ENCODE measurements around the gene FNDC11.
"Not testable (repeated sequence)": the region's sequence is repeated elsewhere in the genome, so short reads cannot be mapped to it uniquely, and the experiment has no call there.

Gene FNDC11

GRCh38 chr20:63553251-63553932 lies 567 bp upstream of the FNDC11 start:
- no peak for TF ChIP-seq EZH2 (IDR thresholded peaks at IDR 0.05)
- TF ChIP-seq FOXP2 (optimal IDR thresholded peaks at IDR 0.05; ENCODE audit: control extremely low read depth, extremely low read length, insufficient read depth) = no peak
- no peak for TF ChIP-seq POLR2AphosphoS5 (IDR thresholded peaks at IDR 0.05; ENCODE audit: borderline replicate concordance, low read depth, low read length)
- Histone ChIP-seq H3K9ac (ENCODE audit: insufficient read length) (peak overlapping the region; percentile 59), H3K27ac (no peak overlapping the region), H3K9me3 (ENCODE audit: low read depth, low read length) (no peaks in the 10 kb centered on the region), H3K4me3 (peak overlapping the region; percentile 88), H3K36me3 (ENCODE audit: insufficient read depth, low read length) (no peaks in the 10 kb centered on the region)
- DNase-seq (ENCODE audit: low read depth, low spot score) = peak; percentile 62

DNA sequence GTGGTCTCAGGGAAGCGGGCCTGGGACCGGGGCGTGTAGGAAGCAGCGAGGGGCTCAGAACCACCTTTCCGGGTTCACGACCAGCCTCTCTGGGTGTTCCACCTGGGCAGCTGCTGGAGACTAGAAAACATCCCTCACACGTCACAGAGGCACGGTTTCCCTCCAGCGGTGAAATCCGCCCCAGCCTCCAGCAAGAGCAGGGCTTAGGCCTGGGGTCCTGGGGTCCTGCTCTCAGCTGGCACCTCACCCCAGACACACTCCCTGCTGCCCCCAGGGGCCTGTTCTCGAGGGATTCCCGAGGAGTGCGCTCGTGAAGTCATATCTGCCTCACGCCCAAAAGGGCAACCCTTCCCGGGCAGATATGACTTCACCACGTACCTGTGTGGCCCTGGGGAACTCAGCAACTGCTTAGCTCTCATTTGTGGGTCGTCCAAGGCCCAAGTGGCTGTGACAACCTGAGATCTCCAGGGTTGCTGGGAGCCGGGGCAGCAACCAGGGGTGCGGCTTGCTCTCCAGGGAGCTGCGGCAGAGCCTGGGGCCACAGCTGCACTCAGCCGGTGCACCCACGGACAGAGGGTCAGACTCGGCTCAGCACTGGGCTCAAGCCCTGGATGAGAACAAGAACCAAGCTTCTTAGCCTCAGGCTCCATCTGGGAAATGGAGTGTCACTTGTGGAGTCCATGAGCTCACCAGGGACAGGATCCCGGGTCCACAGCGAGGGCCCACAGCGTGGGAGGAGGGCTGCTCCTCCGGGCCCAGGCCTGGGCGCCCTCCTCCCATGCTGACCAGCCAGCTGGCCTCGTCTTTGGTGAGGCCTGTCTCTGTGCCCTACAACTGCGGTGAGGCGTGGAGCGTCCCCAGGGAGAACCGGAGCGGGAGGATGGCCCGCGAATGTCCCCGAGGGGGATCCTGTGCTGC lies 661 bp downstream of the FNDC11 start:
- Histone ChIP-seq H3K9ac (ENCODE audit: insufficient read length) (peak overlapping the region; percentile 59), H3K4me3 (peak overlapping the region; percentile 88)
- no peak for DNase-seq (ENCODE audit: low read depth, low spot score)

GRCh38 chr20:63555661-63556381 lies 1.9 kb downstream of the FNDC11 start:
- H3K27ac ChIP-seq = no peak overlapping the region
- H3K9ac ChIP-seq (ENCODE audit: insufficient read length) = no peak overlapping the region

More for the DNA sequence above, 661 bp downstream of the FNDC11 start:
- H3K36me3 ChIP-seq (ENCODE audit: insufficient read depth, low read length) = no peaks in the 10 kb centered on the region
- TF ChIP-seq FOXP2 (optimal IDR thresholded peaks at IDR 0.05; ENCODE audit: control extremely low read depth, extremely low read length, insufficient read depth) (no peak), EZH2 (IDR thresholded peaks at IDR 0.05) (no peak), POLR2AphosphoS5 (IDR thresholded peaks at IDR 0.05; ENCODE audit: borderline replicate concordance, low read depth, low read length) (no peak)
- H3K9me3 ChIP-seq (ENCODE audit: low read depth, low read length) = no peaks in the 10 kb centered on the region
- H3K27ac ChIP-seq = no peak overlapping the region

DNA sequence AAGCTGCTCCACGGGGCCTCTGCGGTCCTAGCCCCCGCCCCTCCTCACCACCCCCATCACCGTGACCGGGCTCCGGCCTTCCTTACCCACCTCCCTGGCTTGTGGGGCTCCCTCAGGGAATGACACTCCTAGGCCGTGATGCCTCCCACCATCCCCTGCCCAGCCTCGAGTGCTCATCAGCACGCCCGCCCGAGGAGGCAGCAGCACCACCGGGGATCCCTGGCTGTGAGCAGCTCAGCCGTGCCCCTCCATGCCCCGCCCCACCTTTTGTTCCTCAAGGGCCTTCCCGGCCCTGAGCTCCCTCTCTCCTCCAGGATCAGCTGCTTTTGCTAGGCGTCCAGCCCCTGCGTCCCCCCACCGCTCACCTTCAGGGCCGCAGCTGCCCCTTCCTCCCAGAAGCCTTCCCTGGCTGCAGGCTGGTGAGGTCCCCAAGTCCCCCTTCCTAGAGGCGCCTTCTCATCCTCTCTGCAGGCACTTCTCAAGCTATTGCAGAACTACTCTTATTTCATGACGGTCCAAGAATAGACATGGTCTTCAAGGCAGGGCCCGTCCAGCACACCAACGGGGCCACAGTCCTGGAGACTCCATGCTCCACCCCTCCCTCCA lies 3.0 kb downstream of the FNDC11 start:
- Histone ChIP-seq H3K9me3 (ENCODE audit: low read depth, low read length) (no peaks in the 10 kb centered on the region), H3K27ac (no peak overlapping the region), H3K9ac (ENCODE audit: insufficient read length) (no peak overlapping the region), H3K4me3 (no peak overlapping the region), H3K36me3 (ENCODE audit: insufficient read depth, low read length) (no peaks in the 10 kb centered on the region)
- TF ChIP-seq POLR2AphosphoS5 (IDR thresholded peaks at IDR 0.05; ENCODE audit: borderline replicate concordance, low read depth, low read length) (no peak), FOXP2 (optimal IDR thresholded peaks at IDR 0.05; ENCODE audit: control extremely low read depth, extremely low read length, insufficient read depth) (no peak), EZH2 (IDR thresholded peaks at IDR 0.05) (no peak)
- no peak for DNase-seq (ENCODE audit: low read depth, low spot score)

More at GRCh38 chr20:63555661-63556381, 1.9 kb downstream of the FNDC11 start:
- TF ChIP-seq FOXP2 (optimal IDR thresholded peaks at IDR 0.05; ENCODE audit: control extremely low read depth, extremely low read length, insufficient read depth) = no peak
- TF ChIP-seq POLR2AphosphoS5 (IDR thresholded peaks at IDR 0.05; ENCODE audit: borderline replicate concordance, low read depth, low read length) = no peak
- no peak for TF ChIP-seq EZH2 (IDR thresholded peaks at IDR 0.05)
- no peak overlapping the region for H3K4me3 ChIP-seq
- H3K9me3 ChIP-seq (ENCODE audit: low read depth, low read length) = no peaks in the 10 kb centered on the region
- no peak for DNase-seq (ENCODE audit: low read depth, low spot score)
- no peaks in the 10 kb centered on the region for H3K36me3 ChIP-seq (ENCODE audit: insufficient read depth, low read length)

DNA sequence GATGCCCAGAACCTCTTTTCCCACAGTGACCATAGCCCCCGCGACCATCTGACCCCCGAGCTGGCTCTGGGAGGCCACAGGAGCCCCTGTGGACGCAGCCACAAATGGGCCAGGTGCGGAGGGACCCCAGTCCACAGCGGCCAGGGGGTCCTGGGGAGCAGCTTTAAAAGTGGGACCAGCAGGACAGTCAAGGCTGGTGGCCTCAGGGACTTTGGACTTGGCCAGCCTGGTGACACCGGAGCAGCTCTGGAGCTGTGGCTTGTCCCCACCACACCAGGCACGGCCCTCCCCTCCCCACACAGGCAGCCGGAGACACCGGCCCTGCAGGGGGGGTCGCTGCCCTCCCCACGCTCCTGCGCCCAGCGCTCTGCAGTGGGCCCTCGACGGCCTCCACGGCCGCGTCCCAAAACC lies 3.5 kb downstream of the FNDC11 start:
- H3K36me3 ChIP-seq (ENCODE audit: insufficient read depth, low read length) = no peaks in the 10 kb centered on the region
- H3K4me3 ChIP-seq = no peak overlapping the region
- H3K9ac ChIP-seq (ENCODE audit: insufficient read length) = no peak overlapping the region
- H3K9me3 ChIP-seq (ENCODE audit: low read depth, low read length) = no peaks in the 10 kb centered on the region
- no peak overlapping the region for H3K27ac ChIP-seq
- no peak for DNase-seq (ENCODE audit: low read depth, low spot score)
- TF ChIP-seq EZH2 (IDR thresholded peaks at IDR 0.05) (no peak), FOXP2 (optimal IDR thresholded peaks at IDR 0.05; ENCODE audit: control extremely low read depth, extremely low read length, insufficient read depth) (no peak), POLR2AphosphoS5 (IDR thresholded peaks at IDR 0.05; ENCODE audit: borderline replicate concordance, low read depth, low read length) (no peak)

GRCh38 chr20:63558804-63559484 lies 5.0 kb downstream of the FNDC11 start:
- Histone ChIP-seq H3K4me3 (no peak overlapping the region), H3K27ac (no peak overlapping the region), H3K9me3 (ENCODE audit: low read depth, low read length) (no peaks in the 10 kb centered on the region), H3K9ac (ENCODE audit: insufficient read length) (no peak overlapping the region), H3K36me3 (ENCODE audit: insufficient read depth, low read length) (no peaks in the 10 kb centered on the region)
- DNase-seq (ENCODE audit: low read depth, low spot score) = no peak
- no peak for TF ChIP-seq POLR2AphosphoS5 (IDR thresholded peaks at IDR 0.05; ENCODE audit: borderline replicate concordance, low read depth, low read length)
- no peak for TF ChIP-seq EZH2 (IDR thresholded peaks at IDR 0.05)
- no peak for TF ChIP-seq FOXP2 (optimal IDR thresholded peaks at IDR 0.05; ENCODE audit: control extremely low read depth, extremely low read length, insufficient read depth)

- not testable (repeated sequence) for H3K27ac ChIP-seq; H3K9ac ChIP-seq (ENCODE audit: insufficient read length); DNase-seq (ENCODE audit: low read depth, low spot score); H3K9me3 ChIP-seq (ENCODE audit: low read depth, low read length); H3K4me3 ChIP-seq; H3K36me3 ChIP-seq (ENCODE audit: insufficient read depth, low read length)
Measured at GRCh38 chr20:63559485-63560332, 5.8 kb downstream of the FNDC11 start.

All from SK-N-MC (cell line).